Fibroblast of lung (primary cell): ENCODE results near the gene MYO9A.

Experiments used
- EZH2 ChIP-seq: IDR thresholded peaks from 2 replicates; pipeline ENCODE4 v1.5.1; 2012; ENCODE audit warnings: low read length, control low read depth, mild to moderate bottlenecking; ENCODE audit errors: missing control alignments
- TF ChIP-seq, protein P1 (sequence below), 2 donors: IDR thresholded peaks in 1 of 2; conservative IDR thresholded peaks in 1 of 2; 1 replicate in 1 of 2; 2 replicates in 1 of 2; pipeline ENCODE4 v1.5.1; 2011 to 2012; ENCODE audit warnings: low read length in 2 of 2, control low read depth in 1 of 2, inconsistent platforms in 1 of 2, low read depth in 1 of 2, mild to moderate bottlenecking in 1 of 2

DNA sequence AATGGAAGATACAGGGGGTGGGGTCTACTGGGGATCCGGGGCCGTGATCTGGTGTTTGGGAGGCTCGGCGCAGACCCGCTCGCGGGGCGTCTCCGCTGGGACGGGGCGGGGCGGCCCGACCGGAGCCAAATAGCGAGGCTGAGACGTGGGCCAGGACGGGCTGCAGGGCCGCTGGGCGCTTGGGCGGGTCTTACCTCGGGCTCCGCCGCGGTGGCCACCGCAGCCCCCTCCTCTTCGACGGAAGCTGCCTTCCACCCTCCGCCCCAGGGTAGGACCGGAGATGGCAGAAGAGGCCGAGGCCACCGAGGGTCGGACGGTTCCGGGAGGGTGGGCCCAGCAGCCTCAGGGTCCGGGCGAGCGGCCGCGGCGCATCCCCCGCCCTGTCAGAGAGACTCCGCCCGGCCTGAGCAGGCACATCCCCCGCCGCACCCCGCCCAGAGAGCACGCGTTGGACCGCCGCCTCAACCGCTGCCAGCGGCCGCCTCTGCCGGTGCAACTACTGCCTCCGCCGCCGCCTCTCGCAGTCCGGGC lies 399 bp downstream of the MYO9A start:
- TF ChIP-seq, protein P1, sequence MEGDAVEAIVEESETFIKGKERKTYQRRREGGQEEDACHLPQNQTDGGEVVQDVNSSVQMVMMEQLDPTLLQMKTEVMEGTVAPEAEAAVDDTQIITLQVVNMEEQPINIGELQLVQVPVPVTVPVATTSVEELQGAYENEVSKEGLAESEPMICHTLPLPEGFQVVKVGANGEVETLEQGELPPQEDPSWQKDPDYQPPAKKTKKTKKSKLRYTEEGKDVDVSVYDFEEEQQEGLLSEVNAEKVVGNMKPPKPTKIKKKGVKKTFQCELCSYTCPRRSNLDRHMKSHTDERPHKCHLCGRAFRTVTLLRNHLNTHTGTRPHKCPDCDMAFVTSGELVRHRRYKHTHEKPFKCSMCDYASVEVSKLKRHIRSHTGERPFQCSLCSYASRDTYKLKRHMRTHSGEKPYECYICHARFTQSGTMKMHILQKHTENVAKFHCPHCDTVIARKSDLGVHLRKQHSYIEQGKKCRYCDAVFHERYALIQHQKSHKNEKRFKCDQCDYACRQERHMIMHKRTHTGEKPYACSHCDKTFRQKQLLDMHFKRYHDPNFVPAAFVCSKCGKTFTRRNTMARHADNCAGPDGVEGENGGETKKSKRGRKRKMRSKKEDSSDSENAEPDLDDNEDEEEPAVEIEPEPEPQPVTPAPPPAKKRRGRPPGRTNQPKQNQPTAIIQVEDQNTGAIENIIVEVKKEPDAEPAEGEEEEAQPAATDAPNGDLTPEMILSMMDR (conservative IDR thresholded peaks at IDR 0.05 in 1 of 2, IDR thresholded peaks at IDR 0.05 in 1 of 2; ENCODE audit: low read depth in 1 of 2, low read length in 2 of 2) = no peak
- TF ChIP-seq EZH2 = no peak
